DMS 273 (cell line): ENCODE results near the gene C17orf107.
"Not testable (repeated sequence)": the region's sequence is repeated elsewhere in the genome, so short reads cannot be mapped to it uniquely, and the experiment has no call there.

ENCODE experiments used
- DNase-seq: peaks from one replicate; lab custom pipeline; 2025; ENCODE audit not compliant: unreplicated experiment; lab: John Stamatoyannopoulos, UW

C17orf107 gene

DNA sequence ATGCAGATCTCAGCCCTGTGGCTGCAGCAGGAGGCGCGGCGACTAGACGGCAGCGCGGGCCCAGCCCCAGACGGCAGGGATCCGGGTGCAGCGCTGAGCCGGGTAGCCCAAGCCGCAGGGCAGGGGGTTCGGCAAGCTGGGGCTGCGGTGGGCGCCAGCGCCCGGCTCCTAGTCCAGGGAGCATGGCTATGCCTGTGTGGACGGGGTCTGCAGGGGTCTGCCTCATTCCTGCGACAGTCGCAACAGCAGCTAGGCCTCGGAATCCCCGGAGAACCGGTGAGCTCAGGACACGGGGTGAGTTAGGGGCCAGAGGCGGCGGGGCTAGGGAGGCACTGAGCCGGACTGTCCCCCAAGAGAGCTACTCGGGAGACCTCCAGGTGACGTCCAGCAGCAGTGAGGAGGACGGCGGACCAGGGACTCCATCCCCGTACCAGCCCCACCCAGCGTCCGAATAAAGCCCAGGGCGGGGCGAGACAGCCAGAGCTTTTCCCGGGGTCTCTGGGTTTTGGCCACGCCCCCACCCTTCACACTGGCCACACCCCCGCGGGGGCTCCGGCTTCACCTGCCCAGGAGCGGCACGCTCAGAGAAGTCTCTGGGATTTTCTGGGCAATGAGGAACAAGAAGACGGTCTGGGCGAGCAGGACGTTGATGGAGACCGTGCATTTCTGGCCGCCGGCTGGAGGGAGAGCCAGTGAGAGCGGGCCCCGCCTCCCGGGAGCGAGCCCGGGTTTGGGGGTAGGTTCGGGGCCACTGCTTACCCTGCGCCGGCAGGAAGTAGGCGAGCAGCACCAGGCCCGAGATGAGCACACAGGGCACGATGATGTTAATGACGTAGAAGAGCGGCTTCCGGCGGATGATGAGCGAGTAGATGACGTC lies 1.1 kb downstream of the C17orf107 start:
- no peak for DNase-seq

DNA sequence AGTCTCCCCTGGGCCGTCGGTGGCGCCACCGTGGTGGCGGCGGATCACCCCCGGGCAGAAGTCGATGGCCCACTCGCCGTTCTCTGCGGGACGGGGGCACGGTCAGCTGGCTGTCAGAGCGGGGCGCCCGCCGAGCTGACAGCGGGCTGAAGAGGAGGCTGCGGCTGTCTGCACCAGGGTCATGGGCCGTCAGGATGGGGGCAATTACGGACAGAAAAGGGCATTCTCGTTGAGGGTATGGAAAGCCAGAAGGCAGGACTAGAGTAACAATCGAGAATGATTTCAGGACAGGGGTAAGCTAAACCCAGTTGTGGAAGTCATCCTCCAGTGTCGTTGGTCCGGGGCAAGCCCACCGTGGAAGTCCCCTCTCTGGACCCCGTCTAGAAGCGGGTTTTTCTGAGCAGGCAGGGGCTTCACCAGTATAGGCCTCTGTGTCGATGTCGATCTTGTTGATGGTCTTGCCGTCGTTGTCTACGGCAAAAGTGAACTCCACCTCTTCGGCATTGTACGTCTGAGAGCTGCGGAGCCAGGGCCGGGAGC lies 1.8 kb downstream of the C17orf107 start:
- DNase-seq = no peak

DNA sequence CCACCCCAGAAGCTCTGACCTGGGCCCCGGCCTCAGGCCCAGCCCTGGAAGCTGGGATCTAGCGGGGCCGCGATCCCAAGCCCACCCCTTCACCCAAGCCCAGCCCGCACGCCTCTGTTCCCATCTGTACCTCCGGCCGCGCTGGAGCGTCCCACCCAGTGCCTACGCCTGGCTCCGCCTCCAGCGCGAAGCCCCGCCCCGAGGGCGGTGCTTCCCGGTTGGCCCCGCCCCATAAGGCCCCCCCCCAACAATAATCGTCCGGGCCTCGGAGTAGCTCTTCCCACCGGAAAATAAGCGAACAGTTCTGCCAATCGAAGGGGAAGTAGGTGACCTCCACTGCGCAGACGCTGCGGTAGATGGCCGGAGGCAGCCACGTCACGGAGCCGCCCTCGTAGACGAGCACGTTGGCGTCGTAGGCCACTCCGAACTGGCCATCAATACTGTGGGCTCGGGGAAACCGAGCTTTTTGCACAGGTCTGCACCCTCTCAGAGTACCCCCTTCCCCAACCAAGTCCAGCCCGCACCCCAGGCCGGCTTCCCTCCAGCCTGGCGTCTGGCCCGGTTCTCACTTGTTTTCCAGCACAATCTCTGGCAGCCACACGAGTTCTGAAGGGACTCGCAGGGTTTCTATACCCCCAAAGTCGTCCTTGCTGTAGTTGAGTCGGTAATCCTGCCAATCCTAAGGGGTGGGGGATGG lies 2.5 kb downstream of the C17orf107 start:
- DNase-seq = no peak

DNA sequence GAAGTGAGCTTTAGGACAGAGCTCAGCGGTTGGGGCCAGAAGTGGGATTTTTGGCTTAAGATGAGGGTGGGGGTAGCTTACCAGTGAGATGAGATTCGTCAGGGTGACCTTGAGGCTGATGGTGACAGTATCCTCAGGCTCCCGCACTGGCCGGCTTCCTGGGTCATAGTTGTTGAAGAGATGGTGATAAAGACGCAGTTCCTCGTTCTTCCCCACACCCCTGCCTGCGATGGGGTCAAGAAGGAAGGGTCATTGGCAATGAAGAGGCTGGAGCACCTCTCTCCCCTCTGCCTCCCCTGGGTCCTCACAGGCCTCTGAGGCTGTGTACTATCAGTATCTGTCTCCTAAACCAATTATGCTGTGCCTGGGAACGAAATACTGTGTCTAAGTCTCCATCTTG lies 3.2 kb downstream of the C17orf107 start:
- DNase-seq = no peak

DNA sequence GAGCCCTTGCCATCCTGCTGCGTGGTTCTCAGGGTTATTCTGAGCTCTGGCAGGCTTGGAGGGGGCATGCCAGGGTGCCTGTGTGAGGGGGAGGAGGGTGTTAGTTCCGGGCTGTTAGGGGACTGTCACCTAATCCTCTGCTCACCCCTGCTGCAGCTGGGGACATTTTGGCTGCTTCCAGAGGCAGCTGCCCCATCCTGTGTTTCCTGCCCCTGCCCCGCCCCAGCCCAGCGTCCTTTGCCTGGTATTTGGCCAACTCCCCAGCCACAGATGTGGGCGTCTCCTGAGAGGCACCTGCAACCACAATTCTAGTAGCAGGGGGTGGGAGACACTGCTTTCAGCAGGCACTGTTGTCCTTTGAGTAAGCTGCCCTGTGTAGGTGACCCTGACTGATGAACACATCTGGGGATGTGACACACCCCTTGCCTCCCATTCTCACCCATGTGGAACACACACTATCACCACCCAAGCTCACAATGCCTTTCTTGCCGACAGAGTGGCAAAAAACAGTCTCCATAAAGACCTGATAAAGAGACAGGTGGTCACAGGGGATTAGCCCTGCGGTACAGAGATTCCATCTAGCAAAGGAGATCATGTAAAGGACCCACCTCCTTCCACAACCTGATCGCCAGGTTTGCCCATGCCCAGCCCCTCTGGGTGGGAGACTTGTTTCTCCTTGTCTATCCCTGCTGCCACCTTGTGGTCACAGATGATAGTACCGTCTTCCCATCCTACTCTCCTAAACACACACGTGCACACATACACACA lies 3.9 kb downstream of the C17orf107 start, which contains the start of gene CHRNE:
Gene CHRNE, minus strand, starts transcription at position 48 of the 768 bp plus-strand sequence. Its CDS starts 35 bp downstream, at position 13.
- peak; percentile 83 for DNase-seq

DNA sequence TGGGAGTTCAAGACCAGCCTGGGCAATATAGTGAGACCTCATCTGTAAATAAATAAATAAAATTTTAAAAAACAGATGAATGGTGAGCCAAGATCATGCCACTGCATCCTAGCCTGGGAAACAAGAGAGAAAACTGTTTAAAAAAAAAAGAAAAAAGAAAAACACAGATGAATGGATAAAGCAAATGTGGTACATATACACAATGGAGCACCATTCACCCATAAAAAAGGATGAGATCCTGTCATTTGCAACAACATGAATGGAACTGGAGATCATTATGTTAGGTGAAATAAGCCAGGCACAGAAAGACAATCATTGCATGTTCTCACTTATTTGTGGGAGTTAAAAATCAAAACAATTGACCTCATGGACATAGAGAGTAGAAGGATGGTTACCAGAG lies 7.3 kb downstream of the C17orf107 start:
- not testable (repeated sequence) for DNase-seq

DNA sequence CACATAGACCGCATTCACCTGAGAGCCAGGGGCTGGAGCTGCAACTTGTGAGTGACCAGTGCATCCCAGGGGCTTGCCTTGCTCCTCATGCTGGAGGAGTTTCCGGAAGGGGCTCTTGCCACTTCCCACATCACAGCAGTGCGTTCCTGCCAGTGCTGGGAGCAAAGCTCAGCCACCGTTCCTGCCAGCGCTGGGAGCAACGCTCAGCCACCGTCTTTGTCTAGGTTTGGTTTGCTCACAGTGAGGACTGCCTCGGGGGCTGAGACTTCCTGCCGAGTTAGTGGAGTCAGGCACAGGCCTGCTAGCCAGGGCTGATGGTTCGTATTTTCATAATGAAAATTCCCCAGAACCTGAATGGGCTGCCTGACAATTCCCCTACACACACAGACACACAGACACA lies 9.0 kb downstream of the C17orf107 start:
- DNase-seq = no peak

DNA sequence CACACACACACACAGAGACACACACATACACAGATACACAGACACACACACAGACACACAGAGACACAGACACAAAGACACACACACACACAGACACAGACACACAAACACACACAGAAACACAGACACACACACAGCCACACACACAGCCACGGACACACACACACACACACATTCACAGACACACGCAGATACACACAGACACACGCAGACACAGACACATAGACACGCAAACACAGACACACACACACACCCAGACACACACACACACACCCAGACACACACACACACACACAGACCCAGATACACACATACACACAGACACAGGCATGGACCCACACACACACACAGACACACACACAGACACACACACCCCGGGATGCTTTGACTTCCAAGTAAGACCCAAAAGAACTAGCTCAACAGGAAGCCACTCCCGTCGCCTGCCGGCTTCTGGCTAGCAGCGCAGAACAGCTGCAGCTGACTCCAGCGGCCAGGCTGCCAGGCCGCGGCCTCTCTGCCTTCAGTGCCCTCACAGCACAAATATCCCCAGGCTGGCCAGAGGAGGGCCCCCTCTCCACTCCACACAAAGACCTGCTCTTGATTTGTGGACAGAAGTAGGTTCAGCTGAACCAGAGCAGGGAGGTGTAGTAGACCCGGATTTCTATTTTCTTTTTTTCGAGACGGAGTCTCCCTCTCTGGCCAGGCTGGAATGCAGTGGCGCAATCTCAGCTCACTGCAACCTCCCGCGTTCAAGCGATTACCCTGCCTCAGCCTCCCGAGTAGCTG lies 9.6 kb downstream of the C17orf107 start:
- DNase-seq = peak; percentile 91

DNA sequence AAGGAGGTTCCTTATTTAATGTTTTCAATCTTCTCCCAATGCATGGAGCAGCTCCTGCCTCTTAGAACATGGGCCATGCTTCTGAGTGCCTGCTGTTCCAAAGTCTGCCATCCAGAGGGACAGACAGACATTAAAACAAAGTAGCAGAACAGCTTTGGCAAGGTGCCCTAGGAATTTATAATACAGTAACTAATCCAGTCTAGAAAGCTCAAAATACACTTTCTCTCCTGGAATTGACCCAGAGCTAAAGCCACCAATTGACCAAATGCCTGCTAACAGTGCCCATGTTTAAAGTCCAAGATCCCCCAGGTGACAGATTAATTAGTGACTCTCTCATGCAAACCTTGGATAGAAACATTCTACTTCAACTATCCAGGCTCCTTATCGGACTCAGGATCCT lies 14.7 kb downstream of the C17orf107 start:
- peak; percentile 45 for DNase-seq

DNA sequence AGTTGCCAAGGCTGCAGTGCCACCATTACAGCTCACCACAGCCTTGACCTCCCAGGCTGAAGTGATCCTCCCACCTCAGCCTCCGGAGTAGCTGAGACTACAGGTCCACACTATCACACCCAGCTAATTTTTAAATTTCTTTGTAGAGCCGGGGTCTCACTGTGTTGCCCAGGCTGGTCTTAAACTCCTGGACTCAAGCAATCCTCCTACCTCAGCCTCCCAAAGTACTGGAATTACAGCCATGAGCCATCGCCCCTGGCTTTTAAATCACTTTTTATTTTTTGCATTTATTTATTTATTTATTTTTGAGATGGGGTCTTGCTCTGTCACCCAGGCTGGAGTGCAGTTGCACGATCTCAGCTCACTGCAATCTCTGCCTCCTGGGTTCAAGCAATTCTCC lies 15.2 kb downstream of the C17orf107 start:
- not testable (repeated sequence) for DNase-seq

DNA sequence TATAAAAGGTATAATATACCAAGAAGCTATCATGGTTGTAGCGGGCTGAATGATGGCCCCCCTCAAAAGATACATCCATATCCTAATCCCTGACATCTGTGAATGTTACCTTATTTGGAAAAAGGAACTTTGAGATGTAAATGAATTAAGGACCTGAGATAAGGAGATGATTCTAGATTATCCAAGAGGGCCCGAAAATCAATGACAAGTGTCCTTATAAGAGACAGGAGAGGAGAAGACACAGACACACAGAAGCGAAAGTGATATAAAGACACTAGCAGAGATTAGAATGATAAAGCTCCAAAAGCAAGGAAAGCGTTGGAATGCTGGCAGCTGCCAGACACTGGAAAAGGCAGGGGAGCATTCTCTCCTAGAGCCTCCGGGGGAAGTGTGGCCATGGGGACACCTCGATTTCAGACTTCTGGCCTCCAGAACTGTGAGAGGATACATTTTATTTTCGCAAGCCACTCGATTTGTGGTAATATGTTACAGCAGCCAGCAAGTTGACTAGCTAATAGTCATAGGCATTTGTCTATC lies 20.2 kb downstream of the C17orf107 start:
- no peak for DNase-seq

DNA sequence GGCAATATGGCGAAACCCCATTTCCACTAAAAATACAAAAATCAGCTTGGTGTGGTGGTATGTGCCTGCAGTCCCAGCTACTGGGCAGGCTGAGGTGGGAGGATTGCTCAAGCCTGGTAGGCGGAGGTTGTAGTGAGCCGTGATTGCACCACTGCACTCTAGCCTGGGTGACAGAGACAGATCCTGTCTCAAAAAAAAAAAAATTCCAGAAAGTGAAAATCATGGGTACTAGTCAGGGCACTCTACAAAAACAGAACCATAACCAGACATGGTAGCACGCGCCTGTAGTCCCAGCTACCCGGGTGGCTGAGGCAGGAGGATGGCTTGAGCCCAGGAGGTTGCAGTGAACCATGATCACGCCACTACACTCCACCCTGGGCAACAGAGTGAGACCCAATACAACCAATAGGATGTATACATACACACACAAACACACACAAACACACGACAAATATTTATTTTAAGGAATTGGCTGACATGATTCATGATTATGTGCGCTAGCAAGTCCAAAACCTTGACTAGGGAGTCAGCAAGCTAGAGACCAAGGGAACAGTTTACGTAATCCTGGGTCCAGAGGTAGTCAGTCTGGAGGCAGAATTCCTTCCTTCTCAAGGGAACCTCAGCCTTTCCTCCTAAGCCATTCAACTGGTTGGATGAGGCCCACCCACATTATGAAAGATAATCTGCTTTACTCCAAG lies 21.2 kb downstream of the C17orf107 start:
- no peak for DNase-seq

DNA sequence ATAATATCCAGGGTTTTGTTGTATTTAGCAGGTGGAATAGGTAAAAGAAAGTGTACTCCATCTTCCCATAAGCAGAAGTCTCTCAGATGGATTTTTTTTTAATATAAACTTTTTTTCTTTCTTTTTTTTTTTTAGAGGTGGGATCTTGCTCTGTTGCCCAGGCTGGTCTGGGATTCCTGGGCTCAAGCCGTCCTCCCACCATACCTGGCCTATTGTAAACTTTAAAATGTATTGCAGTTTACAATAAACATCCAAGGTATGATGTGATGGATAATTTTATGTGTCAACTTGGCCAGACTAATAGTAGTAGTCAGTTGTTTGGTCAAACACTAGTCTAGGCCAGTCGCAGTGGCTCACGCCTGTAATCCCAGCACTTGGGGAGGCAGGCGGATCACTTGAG lies 22.0 kb downstream of the C17orf107 start:
- DNase-seq = no peak

DNA sequence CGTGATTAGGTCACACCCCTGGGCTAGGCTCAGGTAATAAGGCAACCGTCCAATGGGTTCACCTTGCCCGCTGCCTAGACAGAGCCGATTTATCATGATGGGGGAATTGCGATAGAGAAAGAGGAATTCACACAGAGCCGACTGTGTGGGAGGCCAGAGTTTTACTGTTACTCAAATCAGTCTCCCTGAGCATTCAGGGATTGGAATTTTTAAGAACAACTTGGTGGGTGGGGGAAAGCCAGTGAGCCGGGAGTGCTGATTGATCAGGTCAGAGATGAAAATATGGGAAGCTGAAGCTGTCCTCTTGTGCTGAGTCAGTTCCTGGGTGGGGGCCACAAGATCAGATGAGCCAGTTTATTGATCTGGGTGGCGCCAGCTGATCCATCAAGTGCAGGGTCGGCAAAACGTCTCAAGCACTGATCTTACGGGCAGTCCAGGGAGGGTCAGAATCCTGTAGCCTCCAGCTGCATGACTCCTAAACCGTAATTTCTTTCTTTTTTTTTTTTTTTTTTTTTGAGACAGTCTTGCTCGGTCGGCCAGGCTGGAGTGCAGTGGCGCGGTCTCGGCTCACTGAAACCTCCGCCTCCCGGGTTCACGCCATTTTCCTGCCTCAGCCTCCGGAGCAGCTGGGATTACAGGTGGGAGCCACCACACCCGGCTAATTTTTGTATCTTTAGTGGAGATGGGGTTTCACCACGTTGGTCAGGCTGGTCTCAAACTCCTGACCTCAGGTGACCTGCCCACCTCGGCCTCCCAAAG lies 27.4 kb downstream of the C17orf107 start:
- not testable (repeated sequence) for DNase-seq

DNA sequence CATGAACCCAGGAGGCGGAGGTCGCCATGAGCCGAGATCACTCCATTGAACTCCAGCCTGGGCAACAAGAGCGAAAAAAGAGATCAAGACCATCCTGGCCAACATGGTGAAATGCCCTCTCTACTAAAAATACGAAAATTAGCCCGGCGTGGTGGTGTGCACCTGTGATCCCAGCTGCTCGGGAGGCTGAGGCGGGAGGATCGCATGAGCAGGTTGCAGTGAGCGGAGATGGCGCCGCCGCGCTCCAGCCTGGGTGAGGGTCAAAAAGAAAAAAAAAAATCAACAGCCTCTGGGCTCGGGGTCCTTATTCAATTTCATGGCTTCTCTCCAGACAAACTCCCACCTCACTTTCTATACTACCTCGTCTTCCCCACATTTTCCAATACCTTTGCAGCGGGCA lies 29.5 kb downstream of the C17orf107 start:
- DNase-seq = no peak

DNA sequence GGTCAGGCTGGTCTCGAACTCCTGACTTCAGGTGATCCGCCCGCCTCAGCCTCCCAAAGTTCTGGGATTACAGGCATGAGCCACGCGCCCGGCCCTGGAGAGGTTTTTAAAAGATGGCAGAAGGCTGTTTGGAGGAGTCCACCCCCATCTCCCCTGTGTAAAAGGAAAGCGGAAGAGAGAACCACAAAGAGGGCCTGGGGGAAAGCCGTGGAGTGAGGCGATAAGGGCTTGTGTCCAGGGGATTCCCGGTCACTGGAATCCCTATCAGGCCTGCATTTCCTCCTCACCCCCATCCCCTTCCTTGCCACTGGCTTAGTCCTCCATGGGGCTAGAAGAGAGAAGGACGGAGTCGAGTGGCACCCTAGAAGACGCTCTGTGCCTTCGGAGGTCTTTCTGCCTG lies 32.6 kb downstream of the C17orf107 start, which contains the start of gene GP1BA:
Gene GP1BA, plus strand, starts transcription at position 315 of the 400 bp plus-strand sequence. CDS start 328 bp downstream, outside the sequence.
- no peak for DNase-seq

DNA sequence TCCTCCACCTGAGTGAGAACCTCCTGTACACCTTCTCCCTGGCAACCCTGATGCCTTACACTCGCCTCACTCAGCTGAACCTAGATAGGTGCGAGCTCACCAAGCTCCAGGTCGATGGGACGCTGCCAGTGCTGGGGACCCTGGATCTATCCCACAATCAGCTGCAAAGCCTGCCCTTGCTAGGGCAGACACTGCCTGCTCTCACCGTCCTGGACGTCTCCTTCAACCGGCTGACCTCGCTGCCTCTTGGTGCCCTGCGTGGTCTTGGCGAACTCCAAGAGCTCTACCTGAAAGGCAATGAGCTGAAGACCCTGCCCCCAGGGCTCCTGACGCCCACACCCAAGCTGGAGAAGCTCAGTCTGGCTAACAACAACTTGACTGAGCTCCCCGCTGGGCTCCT lies 33.4 kb downstream of the C17orf107 start:
- no peak for DNase-seq

DNA sequence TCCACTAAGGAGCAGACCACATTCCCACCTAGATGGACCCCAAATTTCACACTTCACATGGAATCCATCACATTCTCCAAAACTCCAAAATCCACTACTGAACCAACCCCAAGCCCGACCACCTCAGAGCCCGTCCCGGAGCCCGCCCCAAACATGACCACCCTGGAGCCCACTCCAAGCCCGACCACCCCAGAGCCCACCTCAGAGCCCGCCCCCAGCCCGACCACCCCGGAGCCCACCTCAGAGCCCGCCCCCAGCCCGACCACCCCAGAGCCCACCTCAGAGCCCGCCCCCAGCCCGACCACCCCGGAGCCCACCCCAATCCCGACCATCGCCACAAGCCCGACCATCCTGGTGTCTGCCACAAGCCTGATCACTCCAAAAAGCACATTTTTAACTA lies 34.3 kb downstream of the C17orf107 start:
- no peak for DNase-seq
